Aorta (tissue), 5 donors: ENCODE results near the gene TTBK1. TPM values are rescaled to one million over a fixed set of nuclear protein-coding genes. Genes with fewer than 3 reads are reported as not detected.

Experiments used
- ATAC-seq: fragments of 200-7000 bp; cut with Tn5 transposase; one replicate; pipeline ENCODE4 v1.9.1; 2022; ENCODE audit warnings: moderate library complexity; ENCODE audit not compliant: low FRiP score
- DNase-seq, 2 donors: peaks; one replicate each; pipeline ENCODE4 v3.0.0-alpha.2; 2020
- H3K27ac ChIP-seq, 2 donors: one replicate each; pipeline ENCODE4 v1.5.1; 2013; ENCODE audit warnings: low read length in 2 of 2, mild to moderate bottlenecking in 2 of 2, moderate library complexity in 2 of 2, control low read depth in 1 of 2, inconsistent platforms in 1 of 2, low read depth in 1 of 2
- H3K27me3 ChIP-seq, 2 donors: one replicate each; pipeline ENCODE4 v1.6.1; 2013; ENCODE audit warnings: control low read depth in 1 of 2, low read length in 1 of 2, mild to moderate bottlenecking in 1 of 2, moderate library complexity in 1 of 2; ENCODE audit not compliant: insufficient read depth in 2 of 2, control insufficient read depth in 1 of 2
- H3K36me3 ChIP-seq, 2 donors: one replicate each; pipeline ENCODE4 v1.6.1; 2013; ENCODE audit warnings: control low read depth in 1 of 2, low read length in 1 of 2, mild to moderate bottlenecking in 1 of 2; ENCODE audit not compliant: insufficient read depth in 2 of 2, control insufficient read depth in 1 of 2
- H3K4me1 ChIP-seq, 2 donors: one replicate each; pipeline ENCODE4 v1.6.1; 2013; ENCODE audit warnings: low read length in 2 of 2, control low read depth in 1 of 2, mild to moderate bottlenecking in 1 of 2, moderate library complexity in 1 of 2; ENCODE audit not compliant: insufficient read depth in 2 of 2, control insufficient read depth in 1 of 2
- H3K4me3 ChIP-seq, 2 donors: one replicate each; pipeline ENCODE4 v1.5.1; 2013; ENCODE audit warnings: low read length in 2 of 2, control low read depth in 1 of 2, mild to moderate bottlenecking in 1 of 2
- H3K9me3 ChIP-seq: one replicate; pipeline ENCODE4 v1.6.1; 2013; ENCODE audit warnings: mild to moderate bottlenecking, low read length; ENCODE audit not compliant: control insufficient read depth
- WGBS, 2 donors: extraction: QIAGEN DNeasy Blood & Tissue Kit; methylation state at CpG; one replicate each; pipeline ENCODE4 v1.1.7; 2013; 5-methylcytosine and 5-hydroxymethylcytosine counted together
- intact Hi-C, 2 donors: fragments of 100-400 bp; cut with DNase I; formaldehyde crosslinking; loops; one replicate each; pipeline versions ENCODE4 v1.14.2 to v1.15.0; 2022
- long read RNA-seq, 2 donors: library from polyadenylated mRNA; unstranded; transcript quantifications; one replicate each; pipeline ENCODE4 v2.0.0, GENCODE V29; 2020 to 2021
- polyA plus RNA-seq, 2 donors: library from polyadenylated mRNA; stranded (reverse); fragments of 200-250 nt; gene quantifications; one replicate each; pipeline ENCODE4 v1.2.3, GENCODE V29; 2013
- total RNA-seq, 2 donors: library from RNA; stranded (reverse); fragmentation: NEBNext Ultra II Directional; extraction: Animal tissue kit (Norgen Biotek cat#: 25700); gene quantifications; one replicate each; pipeline ENCODE4 v1.2.1, GENCODE V29; 2021
- donor health status: healthy with polysubstance abuse.
- donor health status: Bipolar disorder and iron deficiency.
- donor health status: DM: no; HTN: no; CAD: no.
- donor health status: DM: no; HTN: no; CAD: no.
- donor health status: DM: yes; HTN: yes; CAD: no.

TTBK1 gene
- total RNA-seq = under 1 TPM in 1 of 2 donors, not detected in 1; 0.12 TPM
- polyA plus RNA-seq = not detected
- long read RNA-seq, donor 1 = 0 reads
- long read RNA-seq, donor 2 = 0 reads

DNA sequence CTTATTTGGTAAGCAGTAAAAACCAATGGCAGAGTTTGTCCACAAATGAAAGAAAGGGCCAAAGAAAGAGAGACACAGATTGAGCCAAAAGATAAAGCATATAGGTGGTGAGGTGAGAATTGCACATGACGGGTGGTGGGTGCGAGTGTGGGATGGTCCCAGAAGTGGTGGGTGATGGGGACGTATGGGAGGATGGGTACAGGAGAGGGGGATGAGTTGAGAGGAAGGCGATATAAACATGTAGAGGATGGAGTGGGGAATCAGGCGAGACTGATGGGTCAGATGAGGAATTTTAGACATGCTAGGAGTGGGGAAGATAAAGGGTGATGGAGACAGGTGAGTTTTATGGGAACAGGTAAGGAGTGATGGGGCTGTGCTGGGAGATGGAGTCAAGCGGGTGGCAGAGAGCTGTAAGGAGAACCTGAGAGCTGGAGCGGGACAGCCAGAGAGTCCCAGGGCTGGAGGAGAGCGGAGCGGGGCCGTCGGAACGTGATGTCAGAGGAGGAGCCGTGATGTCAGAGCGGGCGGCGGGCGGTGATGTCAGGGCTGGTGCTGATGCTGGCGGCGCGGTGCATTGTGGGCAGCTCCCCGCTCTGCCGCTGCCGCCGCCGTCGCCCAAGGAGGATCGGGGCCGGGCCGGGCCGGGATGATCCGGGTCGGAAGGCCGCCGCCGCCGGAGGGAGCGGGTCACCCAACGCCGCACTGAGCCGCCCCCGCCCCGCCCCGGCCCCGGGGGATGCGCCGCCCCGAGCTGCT, at the start of gene TTBK1:
Gene TTBK1, plus strand, starts transcription at position 574 of the 756 bp plus-strand sequence. CDS start 3,180 bp downstream, outside the sequence.
- Histone ChIP-seq H3K9me3 (no peaks in the 10 kb centered on the region), H3K4me3 (no peak within 1 kb of the TSS), H3K27me3 (no peaks in the 10 kb centered on the region), H3K4me1 (no peaks in the 10 kb centered on the region), H3K36me3 (no peaks in the 10 kb centered on the region), H3K27ac (no peak within 1 kb of the TSS)
- DNase-seq = no peak
- ATAC-seq = no peak
- 9 to 51% methylated on average over 6 to 47 of the region's 47 CpGs for WGBS, 2 donors
- intact Hi-C loops = no loop called here

DNA sequence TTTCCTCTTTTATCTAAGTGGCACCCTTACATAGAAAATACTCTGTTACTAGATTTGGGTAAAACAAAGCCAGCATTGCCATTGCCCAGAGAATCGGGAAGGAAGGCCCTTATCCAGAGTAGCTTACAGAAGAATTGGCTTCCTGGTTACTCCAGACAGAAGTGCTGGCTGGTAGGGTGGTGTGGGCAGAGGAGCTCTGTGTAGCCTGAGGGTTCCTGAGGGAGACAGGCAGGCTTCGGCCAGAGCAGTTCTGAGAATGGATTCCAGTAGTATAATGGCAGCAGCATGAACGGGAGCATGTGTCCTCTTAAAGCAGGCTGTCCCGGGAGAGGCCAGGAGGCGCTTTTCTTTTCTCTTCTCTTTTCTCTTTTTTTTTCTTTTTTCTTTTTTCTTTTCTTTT, 49.4 kb upstream of the TTBK1 start:
- no peak overlapping the region for H3K4me3 ChIP-seq
- peak in 1 of 2 donors; percentile 16 for DNase-seq
- intact Hi-C loops = no loop called here
- no peaks in the 10 kb centered on the region for H3K27me3 ChIP-seq
- no peak overlapping the region for H3K27ac ChIP-seq
- 89 to 90% methylated on average over 5 of the region's 5 CpGs for WGBS, 2 donors
- no peaks in the 10 kb centered on the region for H3K9me3 ChIP-seq
- peaks cover 2 to 13% of the 10 kb centered on the region in 2 donors for H3K36me3 ChIP-seq
- H3K4me1 ChIP-seq = no peaks in the 10 kb centered on the region
- no peak for ATAC-seq

DNA sequence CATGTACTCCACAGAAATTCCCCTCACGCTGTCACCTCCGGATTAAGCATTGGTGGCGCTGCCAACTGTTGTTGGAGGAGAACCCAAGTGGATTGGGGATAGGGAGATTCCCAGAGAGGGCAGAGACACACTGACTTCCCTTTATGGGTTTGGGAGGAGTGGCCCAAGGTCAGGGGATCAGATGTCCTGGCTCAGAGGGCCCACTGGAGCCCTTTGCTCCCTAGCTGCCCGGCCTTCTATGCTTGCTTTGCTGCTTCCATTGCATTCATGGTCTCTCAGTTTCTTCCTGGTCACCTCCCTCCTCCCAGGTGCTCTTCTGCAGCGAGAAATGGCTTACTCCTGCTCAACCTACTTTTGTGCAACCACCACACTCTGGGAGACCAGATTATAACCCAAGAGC, 46.9 kb upstream of the TTBK1 start:
- Histone ChIP-seq H3K9me3 (no peaks in the 10 kb centered on the region), H3K4me3 (no peak overlapping the region), H3K27me3 (no peaks in the 10 kb centered on the region), H3K4me1 (no peaks in the 10 kb centered on the region), H3K27ac (no peak overlapping the region), H3K36me3 (peaks cover 5 to 19% of the 10 kb centered on the region in 2 donors)
- no peak for DNase-seq
- no peak for ATAC-seq
- intact Hi-C loops = no loop called here
- WGBS, 2 donors = 81 to 85% methylated on average over 5 of the region's 5 CpGs

DNA sequence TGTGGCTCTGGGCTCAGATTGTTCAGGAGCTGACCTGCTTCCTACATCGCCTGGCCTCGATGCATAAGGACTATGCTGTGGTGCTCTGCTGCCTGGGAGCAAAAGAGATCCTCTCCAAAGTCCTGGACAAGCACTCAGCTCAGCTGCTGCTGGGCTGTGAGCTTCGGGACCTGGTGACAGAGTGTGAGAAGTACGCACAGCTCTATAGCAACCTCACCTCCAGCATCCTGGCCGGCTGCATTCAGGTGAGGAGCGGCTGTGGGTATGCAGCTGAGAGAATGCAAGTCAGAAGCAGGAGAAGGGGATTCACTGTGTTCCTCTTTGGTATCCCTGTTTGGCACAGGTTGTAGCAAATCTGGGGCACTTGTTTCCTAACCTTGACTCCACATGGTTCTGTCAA, 43.4 kb upstream of the TTBK1 start:
- WGBS, 2 donors = 86 to 89% methylated on average over 6 of the region's 6 CpGs
- Histone ChIP-seq H3K27me3 (no peaks in the 10 kb centered on the region), H3K9me3 (no peaks in the 10 kb centered on the region), H3K4me1 (no peaks in the 10 kb centered on the region), H3K4me3 (no peak overlapping the region), H3K27ac (no peak overlapping the region), H3K36me3 (peaks cover 3 to 18% of the 10 kb centered on the region in 2 donors)
- intact Hi-C loops = no loop called here
- ATAC-seq = no peak
- DNase-seq = peak in 1 of 2 donors; percentile 39

- H3K27me3 ChIP-seq = no peaks in the 10 kb centered on the region
- no peaks in the 10 kb centered on the region for H3K9me3 ChIP-seq
- peak in 1 of 2 donors; percentile 55 for DNase-seq
- ATAC-seq = no peak
- H3K27ac ChIP-seq = no peak overlapping the region
- no peaks in the 10 kb centered on the region for H3K4me1 ChIP-seq
- no peak overlapping the region for H3K4me3 ChIP-seq
- WGBS, 2 donors = 90 to 95% methylated on average over 6 of the region's 6 CpGs
- intact Hi-C loops = no loop called here
- peaks cover 3 to 15% of the 10 kb centered on the region in 2 donors for H3K36me3 ChIP-seq
Measured at GRCh38 chr6:43200541-43200940, 42.7 kb upstream of the TTBK1 start.

DNA sequence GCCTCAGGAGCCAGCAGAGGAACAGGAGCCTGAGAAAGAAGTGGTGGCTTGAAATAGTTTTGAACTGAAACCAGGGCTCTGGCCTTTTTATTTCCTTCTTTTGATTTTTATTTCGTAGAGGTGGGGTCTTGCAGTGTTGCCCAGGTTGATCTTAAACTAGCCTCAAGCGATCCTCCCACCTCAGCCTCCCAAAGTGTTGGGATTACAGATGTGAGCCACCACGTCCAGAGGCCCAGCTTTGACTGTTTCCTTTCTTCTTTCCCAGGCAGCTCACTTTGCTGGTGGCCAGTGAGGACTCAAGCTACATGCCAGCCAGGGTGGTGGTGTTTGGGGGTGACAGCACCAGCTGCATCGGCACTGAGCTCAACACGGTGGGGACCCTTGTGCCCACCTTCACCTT, 40.8 kb upstream of the TTBK1 start:
- Histone ChIP-seq H3K27me3 (no peaks in the 10 kb centered on the region), H3K4me1 (no peaks in the 10 kb centered on the region), H3K9me3 (no peaks in the 10 kb centered on the region), H3K36me3 (peaks cover 3 to 8% of the 10 kb centered on the region in 2 donors), H3K4me3 (no peak overlapping the region), H3K27ac (no peak overlapping the region)
- 90% methylated on average over 5 of the region's 5 CpGs for WGBS, 2 donors
- no peak for ATAC-seq
- peak in 1 of 2 donors; percentile 42 for DNase-seq
- intact Hi-C loops = no loop called here

DNA sequence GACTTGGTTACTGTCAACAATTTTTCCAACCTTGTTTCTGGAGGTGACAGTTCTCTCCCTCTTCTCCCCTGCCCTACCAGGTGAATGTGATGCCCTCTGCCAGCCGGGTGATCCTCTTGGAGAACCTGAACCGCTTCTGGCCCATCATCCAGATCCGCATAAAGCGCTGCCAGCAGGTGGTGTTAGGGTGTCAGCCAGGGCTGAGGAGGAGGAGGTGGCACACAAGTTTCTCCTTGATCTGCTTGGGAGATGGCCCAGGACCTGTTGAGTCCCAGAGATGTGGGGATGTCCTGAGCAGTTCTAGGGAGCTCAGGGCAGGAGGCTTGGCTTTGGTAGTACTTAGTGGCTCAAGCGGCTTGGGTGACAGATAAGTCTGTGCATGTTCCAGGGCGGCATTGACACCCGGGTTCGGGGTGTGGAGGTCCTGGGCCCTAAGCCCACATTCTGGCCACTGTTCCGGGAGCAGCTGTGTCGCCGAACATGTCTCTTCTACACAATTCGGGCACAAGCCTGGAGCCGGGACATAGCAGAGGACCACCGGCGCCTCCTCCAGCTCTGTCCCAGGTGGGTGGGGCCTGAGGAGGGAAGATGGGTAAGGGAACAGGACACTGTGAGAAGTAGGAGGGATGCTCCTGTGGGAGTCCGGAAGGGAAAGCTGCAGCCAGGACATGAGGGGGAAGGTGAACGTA, 40.1 kb upstream of the TTBK1 start:
- Histone ChIP-seq H3K4me3 (no peak overlapping the region), H3K9me3 (no peaks in the 10 kb centered on the region), H3K27me3 (no peaks in the 10 kb centered on the region), H3K36me3 (peaks cover 3 to 8% of the 10 kb centered on the region in 2 donors), H3K4me1 (no peaks in the 10 kb centered on the region), H3K27ac (no peak overlapping the region)
- DNase-seq (peak in 1 of 2 donors; percentile 39), ATAC-seq (no peak)
- 89 to 91% methylated on average over 17 of the region's 17 CpGs for WGBS, 2 donors
- intact Hi-C loops = no loop called here

DNA sequence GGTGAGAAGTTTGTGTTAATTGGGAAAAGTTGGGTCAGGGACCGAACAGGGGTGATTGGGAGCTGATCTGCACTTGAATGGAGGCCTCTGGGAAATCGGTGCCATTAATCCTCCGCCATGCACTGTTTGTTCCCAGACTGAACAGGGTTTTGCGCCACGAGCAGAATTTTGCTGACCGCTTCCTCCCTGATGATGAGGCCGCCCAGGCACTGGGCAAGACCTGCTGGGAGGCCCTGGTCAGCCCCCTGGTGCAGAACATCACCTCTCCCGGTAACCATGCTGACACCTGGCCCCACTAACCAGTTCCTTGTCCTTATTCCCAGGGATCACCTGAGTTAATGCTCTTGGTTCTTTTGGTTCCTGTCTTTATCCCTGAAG, 39.6 kb upstream of the TTBK1 start:
- no peak for ATAC-seq

More for the DNA sequence above, 39.6 kb upstream of the TTBK1 start:
- WGBS, 2 donors = 90 to 93% methylated on average over 8 of the region's 8 CpGs
- no peaks in the 10 kb centered on the region for H3K9me3 ChIP-seq
- no peak overlapping the region for H3K27ac ChIP-seq
- peak in 1 of 2 donors; percentile 65 for DNase-seq
- no peaks in the 10 kb centered on the region for H3K4me1 ChIP-seq
- H3K4me3 ChIP-seq = no peak overlapping the region
- peaks cover 3 to 8% of the 10 kb centered on the region in 2 donors for H3K36me3 ChIP-seq
- intact Hi-C loops = no loop called here
- no peaks in the 10 kb centered on the region for H3K27me3 ChIP-seq
